ENCODE measurements around the gene FCRL6. TPM values are rescaled to one million over a fixed set of nuclear protein-coding genes. Genes with fewer than 3 reads are reported as not detected.

The FCRL6 gene
- total RNA-seq, 1 experiment from 2014 or later = not detected

- H3K36me3 Mint-ChIP-seq (ENCODE audit: insufficient read depth, unreplicated experiment) = no peaks in the 10 kb centered on the region
- ChIA-PET POLR2A (interaction anchor here (1.1 to 1.6 kb wide), 2 partner anchors 14 to 19 kb away, joined by 3 to 4 read pairs; no protein-coding TSS in a partner anchor), CTCF (interaction anchor here (0.7 to 7.1 kb wide), 6 partner anchors 8 to 698 kb away, joined by 3 to 54 read pairs (median 6); no protein-coding TSS in a partner anchor)
- no peak overlapping the region for H3K27ac Mint-ChIP-seq (ENCODE audit: low read depth, unreplicated experiment)
- peaks cover 2% of the 10 kb centered on the region for H3K4me1 Mint-ChIP-seq (ENCODE audit: insufficient read depth, unreplicated experiment)
- H3K9me3 Mint-ChIP-seq (ENCODE audit: unreplicated experiment) = no peaks in the 10 kb centered on the region
- no peaks in the 10 kb centered on the region for H3K27me3 Mint-ChIP-seq (ENCODE audit: insufficient read depth, unreplicated experiment)
- BruUV-seq (replicated peaks) = no TSS peak
- H3K4me3 Mint-ChIP-seq (ENCODE audit: unreplicated experiment) = no peak overlapping the region
- TF ChIP-seq, protein P1, sequence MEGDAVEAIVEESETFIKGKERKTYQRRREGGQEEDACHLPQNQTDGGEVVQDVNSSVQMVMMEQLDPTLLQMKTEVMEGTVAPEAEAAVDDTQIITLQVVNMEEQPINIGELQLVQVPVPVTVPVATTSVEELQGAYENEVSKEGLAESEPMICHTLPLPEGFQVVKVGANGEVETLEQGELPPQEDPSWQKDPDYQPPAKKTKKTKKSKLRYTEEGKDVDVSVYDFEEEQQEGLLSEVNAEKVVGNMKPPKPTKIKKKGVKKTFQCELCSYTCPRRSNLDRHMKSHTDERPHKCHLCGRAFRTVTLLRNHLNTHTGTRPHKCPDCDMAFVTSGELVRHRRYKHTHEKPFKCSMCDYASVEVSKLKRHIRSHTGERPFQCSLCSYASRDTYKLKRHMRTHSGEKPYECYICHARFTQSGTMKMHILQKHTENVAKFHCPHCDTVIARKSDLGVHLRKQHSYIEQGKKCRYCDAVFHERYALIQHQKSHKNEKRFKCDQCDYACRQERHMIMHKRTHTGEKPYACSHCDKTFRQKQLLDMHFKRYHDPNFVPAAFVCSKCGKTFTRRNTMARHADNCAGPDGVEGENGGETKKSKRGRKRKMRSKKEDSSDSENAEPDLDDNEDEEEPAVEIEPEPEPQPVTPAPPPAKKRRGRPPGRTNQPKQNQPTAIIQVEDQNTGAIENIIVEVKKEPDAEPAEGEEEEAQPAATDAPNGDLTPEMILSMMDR (IDR thresholded peaks at IDR 0.05; ENCODE audit: unreplicated experiment) = no peak
- intact Hi-C loops (cut with micrococcal nuclease) = no loop called here
- DNase-seq (ENCODE audit: unreplicated experiment) = no peak
Observed at GRCh38 chr1:159831412-159832141, 29.4 kb downstream of the FCRL6 start.

DNA sequence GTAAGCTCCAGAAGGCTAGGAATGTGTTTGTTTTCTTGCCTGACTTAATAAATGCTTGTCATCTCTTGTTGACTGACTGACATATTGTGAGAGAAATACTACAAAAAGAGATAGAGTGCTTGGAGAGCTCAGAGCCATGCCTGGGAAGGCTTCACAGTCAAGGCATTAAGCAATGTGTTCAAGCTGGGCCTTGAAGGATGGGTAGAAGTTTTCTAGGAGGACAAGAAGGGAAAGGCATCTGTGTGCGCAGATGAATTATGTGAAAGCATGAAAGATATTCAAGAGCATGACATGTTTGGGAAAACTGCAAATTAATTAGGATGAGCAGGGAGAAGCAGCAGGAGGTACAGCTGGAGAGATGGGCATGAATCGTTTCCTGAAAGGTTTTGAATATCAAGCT lies 30.1 kb downstream of the FCRL6 start:
- ChIA-PET CTCF (interaction anchor here (1.0 to 7.1 kb wide), 8 partner anchors 9 to 699 kb away, joined by 3 to 54 read pairs (median 4); no protein-coding TSS in a partner anchor), POLR2A (interaction anchor here (0.7 to 1.6 kb wide), 4 partner anchors 9 to 51 kb away, joined by 3 to 4 read pairs (median 4); no protein-coding TSS in a partner anchor)
- TF ChIP-seq, protein P1 (IDR thresholded peaks at IDR 0.05; ENCODE audit: unreplicated experiment) = no peak
- H3K36me3 Mint-ChIP-seq (ENCODE audit: insufficient read depth, unreplicated experiment) = no peaks in the 10 kb centered on the region
- no peak for DNase-seq (ENCODE audit: unreplicated experiment)
- no peak overlapping the region for H3K4me3 Mint-ChIP-seq (ENCODE audit: unreplicated experiment)
- intact Hi-C loops (cut with micrococcal nuclease) = no loop called here
- no peaks in the 10 kb centered on the region for H3K27me3 Mint-ChIP-seq (ENCODE audit: insufficient read depth, unreplicated experiment)
- BruUV-seq (replicated peaks) = no TSS peak
- peaks cover 5% of the 10 kb centered on the region for H3K4me1 Mint-ChIP-seq (ENCODE audit: insufficient read depth, unreplicated experiment)
- no peak overlapping the region for H3K27ac Mint-ChIP-seq (ENCODE audit: low read depth, unreplicated experiment)
- no peaks in the 10 kb centered on the region for H3K9me3 Mint-ChIP-seq (ENCODE audit: unreplicated experiment)

DNA sequence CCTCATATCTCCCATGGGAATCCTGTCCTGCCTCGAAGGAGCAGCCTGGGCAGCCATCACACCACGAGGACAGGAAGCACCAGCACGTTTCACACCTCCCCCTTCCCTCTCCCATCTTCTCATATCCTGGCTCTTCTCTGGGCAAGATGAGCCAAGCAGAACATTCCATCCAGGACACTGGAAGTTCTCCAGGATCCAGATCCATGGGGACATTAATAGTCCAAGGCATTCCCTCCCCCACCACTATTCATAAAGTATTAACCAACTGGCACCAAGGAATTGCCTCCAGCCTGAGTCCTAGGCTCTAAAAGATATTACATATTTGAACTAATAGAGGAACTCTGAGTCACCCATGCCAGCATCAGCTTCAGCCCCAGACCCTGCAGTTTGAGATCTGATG lies 33.2 kb downstream of the FCRL6 start:
- Mint-ChIP-seq H3K9me3 (ENCODE audit: unreplicated experiment) (no peaks in the 10 kb centered on the region), H3K36me3 (ENCODE audit: insufficient read depth, unreplicated experiment) (no peaks in the 10 kb centered on the region), H3K4me3 (ENCODE audit: unreplicated experiment) (no peak overlapping the region), H3K27ac (ENCODE audit: low read depth, unreplicated experiment) (no peak overlapping the region), H3K4me1 (ENCODE audit: insufficient read depth, unreplicated experiment) (peaks cover 5% of the 10 kb centered on the region), H3K27me3 (ENCODE audit: insufficient read depth, unreplicated experiment) (no peaks in the 10 kb centered on the region)
- TF ChIP-seq, protein P1 (IDR thresholded peaks at IDR 0.05; ENCODE audit: unreplicated experiment) = no peak
- POLR2A ChIA-PET = no interaction called here
- no TSS peak for BruUV-seq (replicated peaks)
- DNase-seq (ENCODE audit: unreplicated experiment) = no peak
- CTCF ChIA-PET = interaction anchor here (1.2 to 7.1 kb wide), 5 partner anchors 11 to 172 kb away, joined by 4 to 54 read pairs (median 8); no protein-coding TSS in a partner anchor
- intact Hi-C loops (cut with micrococcal nuclease) = no loop called here

- DNase-seq (ENCODE audit: unreplicated experiment) = peak; percentile 19
- TF ChIP-seq, protein P1 (IDR thresholded peaks at IDR 0.05; ENCODE audit: unreplicated experiment) = peak; percentile 10
- Mint-ChIP-seq H3K4me1 (ENCODE audit: insufficient read depth, unreplicated experiment) (peaks cover 5% of the 10 kb centered on the region), H3K36me3 (ENCODE audit: insufficient read depth, unreplicated experiment) (no peaks in the 10 kb centered on the region), H3K27ac (ENCODE audit: low read depth, unreplicated experiment) (no peak overlapping the region), H3K4me3 (ENCODE audit: unreplicated experiment) (no peak overlapping the region), H3K27me3 (ENCODE audit: insufficient read depth, unreplicated experiment) (no peaks in the 10 kb centered on the region), H3K9me3 (ENCODE audit: unreplicated experiment) (no peaks in the 10 kb centered on the region)
- CTCF ChIA-PET = interaction anchor here (0.5 to 1.9 kb wide), 8 partner anchors 10 to 664 kb away, joined by 3 to 13 read pairs (median 4); no protein-coding TSS in a partner anchor
- POLR2A ChIA-PET = no interaction called here
- BruUV-seq (replicated peaks) = no TSS peak
- intact Hi-C loops (cut with micrococcal nuclease) = no loop called here
Observed at GRCh38 chr1:159835862-159836525, 33.8 kb downstream of the FCRL6 start.

Measured in MCF 10A (cell line).